ENCODE results near the gene LRRC61. TPM values are rescaled to one million over a fixed set of nuclear protein-coding genes. Genes with fewer than 3 reads are reported as not detected.

Gene LRRC61
- total and polyA plus RNA-seq, 2 experiments from 2014 or later, result 30.0 to 34.0 TPM

- no peak for DNase-seq (ENCODE audit: low read depth in 1 of 2, low spot score in 1 of 2)
- Histone ChIP-seq H3K36me3 (no peaks in the 10 kb centered on the region), H3K4me1 (ENCODE audit: low read depth) (no peaks in the 10 kb centered on the region)
Measured at GRCh38 chr7:150334108-150334507, 11.0 kb downstream of the LRRC61 start.

GRCh38 chr7:150335108-150335773 is 12.1 kb downstream of the LRRC61 start:
- H3K36me3 ChIP-seq, result no peaks in the 10 kb centered on the region
- peaks cover 3% of the 10 kb centered on the region for H3K27me3 ChIP-seq
- H3K27ac ChIP-seq, result no peak overlapping the region
- peaks cover under 1% of the 10 kb centered on the region for H3K4me1 ChIP-seq (ENCODE audit: low read depth)
- no peak overlapping the region for H3K4me3 ChIP-seq
- peak in 1 of 2 donors; percentile 90 for DNase-seq (ENCODE audit: low read depth in 1 of 2, low spot score in 1 of 2)
- H3K9me3 ChIP-seq (ENCODE audit: low read depth), result no peaks in the 10 kb centered on the region
- TF ChIP-seq, protein P1, sequence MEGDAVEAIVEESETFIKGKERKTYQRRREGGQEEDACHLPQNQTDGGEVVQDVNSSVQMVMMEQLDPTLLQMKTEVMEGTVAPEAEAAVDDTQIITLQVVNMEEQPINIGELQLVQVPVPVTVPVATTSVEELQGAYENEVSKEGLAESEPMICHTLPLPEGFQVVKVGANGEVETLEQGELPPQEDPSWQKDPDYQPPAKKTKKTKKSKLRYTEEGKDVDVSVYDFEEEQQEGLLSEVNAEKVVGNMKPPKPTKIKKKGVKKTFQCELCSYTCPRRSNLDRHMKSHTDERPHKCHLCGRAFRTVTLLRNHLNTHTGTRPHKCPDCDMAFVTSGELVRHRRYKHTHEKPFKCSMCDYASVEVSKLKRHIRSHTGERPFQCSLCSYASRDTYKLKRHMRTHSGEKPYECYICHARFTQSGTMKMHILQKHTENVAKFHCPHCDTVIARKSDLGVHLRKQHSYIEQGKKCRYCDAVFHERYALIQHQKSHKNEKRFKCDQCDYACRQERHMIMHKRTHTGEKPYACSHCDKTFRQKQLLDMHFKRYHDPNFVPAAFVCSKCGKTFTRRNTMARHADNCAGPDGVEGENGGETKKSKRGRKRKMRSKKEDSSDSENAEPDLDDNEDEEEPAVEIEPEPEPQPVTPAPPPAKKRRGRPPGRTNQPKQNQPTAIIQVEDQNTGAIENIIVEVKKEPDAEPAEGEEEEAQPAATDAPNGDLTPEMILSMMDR (IDR thresholded peaks at IDR 0.05; ENCODE audit: low read depth, low read length), result no peak

More at GRCh38 chr7:150334108-150334507, 11.0 kb downstream of the LRRC61 start:
- H3K27ac ChIP-seq, result no peak overlapping the region
- H3K9me3 ChIP-seq (ENCODE audit: low read depth), result no peaks in the 10 kb centered on the region
- no peak overlapping the region for H3K4me3 ChIP-seq
- TF ChIP-seq, protein P1 (IDR thresholded peaks at IDR 0.05; ENCODE audit: low read depth, low read length), result no peak
- no peaks in the 10 kb centered on the region for H3K27me3 ChIP-seq

DNA sequence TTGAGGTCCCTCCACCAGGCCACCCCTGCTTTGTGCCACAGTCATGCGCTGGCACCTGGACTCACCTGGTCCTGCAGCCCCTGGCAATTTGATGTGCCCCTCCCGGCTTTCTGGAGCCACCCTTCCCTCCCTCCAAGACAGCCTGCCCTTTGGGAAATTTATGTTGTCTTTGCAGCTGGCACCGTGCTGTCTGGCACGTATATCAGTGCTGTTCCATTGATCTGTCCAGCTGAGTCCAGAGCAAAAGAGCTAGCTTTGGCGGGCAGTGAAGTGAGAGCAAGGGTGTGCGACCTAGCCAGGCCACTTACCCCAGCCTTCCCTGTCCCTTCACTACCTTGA is 12.6 kb downstream of the LRRC61 start:
- Histone ChIP-seq H3K4me3 (no peak overlapping the region), H3K4me1 (ENCODE audit: low read depth) (peaks cover 4% of the 10 kb centered on the region), H3K36me3 (no peaks in the 10 kb centered on the region), H3K27ac (no peak overlapping the region), H3K9me3 (ENCODE audit: low read depth) (no peaks in the 10 kb centered on the region), H3K27me3 (peaks cover 8% of the 10 kb centered on the region)
- TF ChIP-seq, protein P1 (IDR thresholded peaks at IDR 0.05; ENCODE audit: low read depth, low read length), result no peak
- DNase-seq (ENCODE audit: low read depth in 1 of 2, low spot score in 1 of 2), result no peak

GRCh38 chr7:150336746-150337145 is 13.6 kb downstream of the LRRC61 start:
- Histone ChIP-seq H3K4me1 (ENCODE audit: low read depth) (peaks cover 4% of the 10 kb centered on the region), H3K9me3 (ENCODE audit: low read depth) (no peaks in the 10 kb centered on the region), H3K4me3 (no peak overlapping the region), H3K27me3 (peaks cover 18% of the 10 kb centered on the region), H3K27ac (no peak overlapping the region), H3K36me3 (no peaks in the 10 kb centered on the region)
- TF ChIP-seq, protein P1 (IDR thresholded peaks at IDR 0.05; ENCODE audit: low read depth, low read length), result no peak
- DNase-seq (ENCODE audit: low read depth in 1 of 2, low spot score in 1 of 2), result no peak

GRCh38 chr7:150337179-150337578 is 14.0 kb downstream of the LRRC61 start:
- no peak for DNase-seq (ENCODE audit: low read depth in 1 of 2, low spot score in 1 of 2)
- Histone ChIP-seq H3K4me1 (ENCODE audit: low read depth) (peaks cover 4% of the 10 kb centered on the region), H3K4me3 (no peak overlapping the region), H3K9me3 (ENCODE audit: low read depth) (no peaks in the 10 kb centered on the region), H3K27me3 (peaks cover 23% of the 10 kb centered on the region), H3K27ac (no peak overlapping the region), H3K36me3 (no peaks in the 10 kb centered on the region)
- TF ChIP-seq, protein P1 (IDR thresholded peaks at IDR 0.05; ENCODE audit: low read depth, low read length), result no peak

Data from cardiac muscle cell (in vitro differentiated cells and primary cell).